HL-60 (cell line): ENCODE results near the gene STEAP1B.

Experiments
- DNase-seq, 2 experiments: peaks; one replicate each; pipeline ENCODE4 v3.0.0-alpha.2; 2010 to 2020; ENCODE audit warnings: low read depth in 1 of 2, low spot score in 1 of 2
- H3K27ac ChIP-seq: fragments of 250-450 bp; sonication (Bioruptor Pico); replicated peaks from 2 replicates; pipeline ENCODE4 v1.5.1; 2020; ENCODE audit warnings: mild to moderate bottlenecking, moderate library complexity
- H3K27me3 ChIP-seq: fragments of 250-450 bp; sonication (Bioruptor Pico); 2 replicates; pipeline ENCODE4 v1.5.1; 2021; ENCODE audit warnings: mild to moderate bottlenecking, moderate library complexity; ENCODE audit not compliant: insufficient read depth, poor library complexity, severe bottlenecking
- H3K4me3 ChIP-seq: replicated peaks from 2 replicates; pipeline ENCODE4 v1.5.1; 2011; ENCODE audit warnings: mild to moderate bottlenecking, control low read depth, low read length; ENCODE audit not compliant: insufficient read depth
- CTCF ChIP-seq: IDR thresholded peaks from one replicate; pipeline ENCODE4 v1.5.1; 2011; ENCODE audit warnings: low read length, control low read depth, inconsistent platforms; ENCODE audit not compliant: insufficient read depth
- GABPA ChIP-seq: IDR thresholded peaks from 2 replicates; pipeline ENCODE4 v1.6.1; 2012; ENCODE audit warnings: low read depth
- POLR2AphosphoS5 ChIP-seq: IDR thresholded peaks from 2 replicates; pipeline ENCODE4 v1.6.1; 2012; ENCODE audit warnings: low read depth
- REST ChIP-seq: IDR thresholded peaks from 2 replicates; pipeline ENCODE4 v1.6.1; 2012; ENCODE audit warnings: low read depth; ENCODE audit not compliant: insufficient replicate concordance
- SPI1 ChIP-seq: IDR thresholded peaks from 2 replicates; pipeline ENCODE4 v1.6.1; 2012; ENCODE audit warnings: low read depth, mild to moderate bottlenecking, borderline replicate concordance

STEAP1B gene

DNA sequence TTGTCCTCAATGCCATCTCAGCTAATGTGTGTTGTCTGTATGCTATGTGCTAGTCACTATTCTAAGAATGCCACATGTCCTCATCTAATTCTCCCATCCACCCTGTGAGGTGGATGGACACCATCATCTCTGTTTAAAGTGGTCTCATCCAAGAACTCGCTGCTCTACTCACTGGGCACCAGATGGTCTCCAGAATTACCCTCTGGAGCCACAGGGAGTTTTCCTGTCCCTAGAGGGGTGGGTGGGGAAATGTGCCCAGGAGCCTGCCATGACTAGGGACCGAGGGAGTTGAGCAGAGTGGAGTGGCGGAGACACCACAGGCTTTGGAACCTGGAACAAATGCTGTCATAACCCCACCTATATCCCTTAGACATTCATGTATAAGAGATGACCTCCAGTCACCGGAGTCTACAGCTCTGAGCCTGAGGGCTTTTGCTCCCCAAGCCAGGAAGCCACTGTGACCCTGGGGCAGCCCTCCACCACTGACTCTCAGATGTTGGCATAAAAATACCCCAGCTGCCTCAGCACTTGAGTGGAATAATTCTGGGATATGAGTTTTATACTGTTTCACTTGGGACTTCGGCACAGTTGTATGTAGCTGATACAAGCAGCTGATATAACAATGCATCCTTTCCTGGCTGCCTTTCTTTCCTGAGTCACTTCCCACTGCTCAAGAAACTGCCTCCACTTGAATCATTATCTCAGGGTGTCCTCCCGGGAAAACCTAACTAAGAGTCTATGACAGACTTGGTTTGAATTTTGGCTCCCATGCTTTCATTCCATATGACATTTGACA lies 81.5 kb downstream of the STEAP1B start:
- Histone ChIP-seq H3K27me3 (no peaks in the 10 kb centered on the region), H3K27ac (no peak overlapping the region), H3K4me3 (no peak overlapping the region)
- DNase-seq, result no peak
- TF ChIP-seq REST (no peak), POLR2AphosphoS5 (no peak), SPI1 (no peak), CTCF (no peak), GABPA (no peak)

DNA sequence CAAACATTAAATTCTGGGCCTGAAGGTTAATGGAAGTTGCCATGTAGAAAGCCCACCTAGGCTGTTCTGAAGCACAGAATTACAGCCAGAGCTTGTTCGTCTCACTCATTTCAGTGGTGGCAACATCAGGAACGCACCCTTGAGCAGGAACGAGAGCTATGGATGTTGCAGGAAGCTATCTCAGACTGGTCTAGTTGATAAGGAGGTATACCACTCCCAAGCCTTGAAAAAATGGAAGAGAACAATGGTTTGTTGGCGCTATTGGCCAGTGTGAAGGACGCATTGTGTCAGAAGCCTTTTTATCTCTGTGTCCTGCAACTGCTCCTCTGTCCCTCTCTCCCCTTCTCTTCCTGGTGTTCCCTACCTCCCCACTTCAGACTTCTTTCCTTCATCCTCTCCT lies 82.1 kb downstream of the STEAP1B start:
- DNase-seq, result no peak
- H3K4me3 ChIP-seq, result no peak overlapping the region
- no peaks in the 10 kb centered on the region for H3K27me3 ChIP-seq
- no peak for TF ChIP-seq SPI1
- no peak for TF ChIP-seq CTCF
- TF ChIP-seq REST, result no peak
- no peak for TF ChIP-seq GABPA
- TF ChIP-seq POLR2AphosphoS5, result no peak
- no peak overlapping the region for H3K27ac ChIP-seq

GRCh38 chr7:22417349-22417748 lies 82.6 kb downstream of the STEAP1B start:
- H3K27me3 ChIP-seq, result no peaks in the 10 kb centered on the region
- H3K4me3 ChIP-seq, result no peak overlapping the region
- no peak for TF ChIP-seq GABPA
- no peak for TF ChIP-seq CTCF
- no peak for TF ChIP-seq REST
- no peak for TF ChIP-seq POLR2AphosphoS5
- TF ChIP-seq SPI1, result no peak
- H3K27ac ChIP-seq, result no peak overlapping the region
- no peak for DNase-seq
